Left kidney (tissue), 8 donors: ENCODE results near the gene ZIC3. TPM values are rescaled to one million over a fixed set of nuclear protein-coding genes. Genes with fewer than 3 reads are reported as not detected.
"Not testable (repeated sequence)": the region's sequence is repeated elsewhere in the genome, so short reads cannot be mapped to it uniquely, and the experiment has no call there.

ENCODE experiments used
- DNase-seq: peaks from one replicate; pipeline ENCODE4 v3.0.0-alpha.2; 2013
- long read RNA-seq, 8 donors: transcript quantifications; one replicate each; lab custom pipeline, GENCODE V29; 2026
- polyA plus RNA-seq: library from polyadenylated mRNA; unstranded; fragments of 120-200 nt; gene quantifications from one replicate; pipeline ENCODE4 v1.2.1, GENCODE V29; 2013; ENCODE audit not compliant: insufficient read length

Gene ZIC3
- not detected for polyA plus RNA-seq
- long read RNA-seq, donor 1, result 0 reads
- long read RNA-seq, donor 2, result 0 reads
- long read RNA-seq, donor 3, result 0 reads
- long read RNA-seq, donor 4, result 0 reads
- long read RNA-seq, donor 5, result 0 reads
- long read RNA-seq, donor 6, result 0 reads
- long read RNA-seq, donor 7, result 0 reads
- long read RNA-seq, donor 8, result 0 reads

DNA sequence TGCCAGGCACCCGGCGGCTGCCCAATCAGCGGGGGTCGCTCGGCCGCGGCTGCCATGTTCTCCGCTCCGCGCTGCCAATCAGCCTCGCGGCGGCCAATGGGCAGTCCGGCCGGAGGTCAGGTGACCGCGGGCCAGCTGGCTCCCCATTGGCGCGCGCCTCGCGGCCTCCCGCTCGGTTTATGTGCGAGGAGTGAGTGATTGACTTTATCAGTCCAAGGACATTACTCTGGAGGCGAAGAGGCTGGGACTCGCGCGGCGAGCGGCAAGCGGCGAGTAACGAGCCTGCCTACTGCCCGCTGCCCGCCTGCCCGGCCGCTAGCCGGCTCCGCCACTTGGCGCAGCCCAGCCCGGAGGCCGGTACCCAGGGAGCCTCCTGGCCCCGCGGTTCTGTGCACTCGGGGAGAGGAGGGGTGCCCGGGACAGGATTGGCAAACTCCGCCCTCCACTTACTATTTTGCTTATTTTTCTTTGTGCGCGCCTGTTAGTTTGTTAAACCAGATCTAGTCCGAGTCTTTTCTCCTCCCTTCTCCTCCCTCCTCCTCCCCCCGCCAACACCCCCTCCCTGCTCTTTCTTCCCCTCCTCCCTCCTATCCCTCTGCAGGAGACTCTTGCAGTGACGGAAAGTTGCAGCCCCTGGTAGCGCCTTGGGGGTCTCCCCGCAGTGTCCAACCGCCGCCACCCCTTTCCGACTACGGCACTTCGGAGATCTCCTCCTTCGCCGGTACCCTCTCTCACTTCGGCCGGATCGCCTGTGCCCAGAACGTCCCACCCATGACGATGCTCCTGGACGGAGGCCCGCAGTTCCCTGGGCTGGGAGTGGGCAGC, at the start of gene ZIC3:
Gene ZIC3 (plus strand): TSS at position 207 of the 825 bp plus-strand sequence. CDS start 565 bp downstream, at position 772.
- peak; percentile 36 for DNase-seq

DNA sequence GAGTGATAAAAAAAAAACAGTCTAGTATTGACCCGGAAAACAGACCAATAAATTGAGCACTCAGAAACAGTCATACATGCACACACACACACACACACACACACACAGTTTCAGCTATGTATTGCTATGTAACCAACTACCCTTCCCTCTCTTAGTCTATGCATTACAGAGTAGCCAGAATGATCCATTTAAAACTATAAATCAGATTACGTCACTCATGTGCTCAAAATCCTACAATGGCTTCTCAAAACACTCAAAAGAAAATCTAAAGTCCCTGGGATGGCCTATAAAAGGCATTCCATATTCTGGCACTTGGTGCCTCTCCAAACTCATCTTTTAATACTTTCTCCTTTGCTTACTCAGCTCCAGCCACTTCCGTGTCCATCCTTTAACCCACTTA, 46.5 kb upstream of the ZIC3 start:
- DNase-seq, result no peak

DNA sequence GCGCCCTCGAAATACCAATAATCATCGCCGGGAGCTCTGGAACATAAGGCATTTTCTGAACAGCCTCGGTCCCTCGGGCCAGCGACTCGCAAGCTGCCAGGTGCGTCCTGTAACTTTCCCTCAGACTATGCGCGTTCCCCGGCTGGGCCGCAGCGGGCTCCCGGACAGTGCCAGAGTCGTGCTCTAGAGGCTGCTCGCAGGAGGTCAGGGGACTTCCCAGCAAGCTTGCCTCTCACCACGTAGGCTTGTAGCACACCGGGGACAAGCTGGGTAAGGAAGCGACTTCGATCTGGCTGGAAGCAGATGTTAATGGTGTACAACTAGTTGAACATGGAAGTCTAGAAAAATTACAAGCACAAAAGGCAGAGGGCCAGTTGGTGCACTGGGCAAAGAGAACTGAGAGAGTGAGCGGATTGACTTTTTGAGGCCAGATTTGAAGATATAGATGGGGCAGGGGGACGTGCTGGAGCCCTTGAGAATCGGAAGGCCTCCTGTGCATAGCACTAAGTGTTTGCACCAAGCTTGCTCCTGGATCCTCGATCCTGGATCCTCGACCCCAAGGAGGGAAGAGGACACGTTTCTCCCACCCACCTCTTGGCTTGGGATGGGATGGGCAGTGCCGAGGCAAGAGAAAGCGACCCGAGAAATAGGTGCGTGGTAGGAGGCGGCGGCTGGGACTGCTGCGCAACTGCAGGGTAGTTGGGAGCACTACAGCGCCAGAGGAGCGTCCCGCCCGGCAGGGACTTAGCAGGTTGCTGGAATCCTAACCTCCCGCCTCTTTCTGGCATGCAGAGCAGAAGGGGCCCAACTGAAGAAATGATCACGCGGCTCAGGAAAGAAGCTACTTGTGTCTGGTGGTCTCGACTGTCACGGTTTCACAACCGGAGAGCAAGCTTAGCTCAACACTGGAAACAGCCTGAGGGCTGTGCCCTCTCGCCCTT, 19.9 kb upstream of the ZIC3 start:
- DNase-seq, result no peak

DNA sequence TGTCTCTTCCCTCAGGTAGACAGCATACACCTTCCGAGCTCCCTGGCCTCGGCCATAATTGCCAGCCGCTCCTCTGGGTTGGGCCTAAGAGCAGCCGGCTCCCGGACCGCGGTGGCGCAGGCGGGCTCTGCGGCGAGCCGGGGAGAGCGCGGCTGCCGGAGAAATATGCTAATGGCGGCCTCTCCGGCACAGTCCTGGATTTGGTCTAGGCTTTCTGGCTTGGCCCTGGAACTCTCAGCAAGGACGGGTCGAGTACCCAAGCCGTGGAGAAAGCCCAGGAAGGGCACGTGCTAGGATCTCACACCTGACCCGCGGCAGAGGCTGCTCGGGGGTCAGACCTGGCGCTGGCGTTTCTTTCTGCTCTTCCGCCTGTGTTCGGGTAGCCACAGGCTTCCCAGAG, 18.6 kb upstream of the ZIC3 start:
- DNase-seq, result no peak

DNA sequence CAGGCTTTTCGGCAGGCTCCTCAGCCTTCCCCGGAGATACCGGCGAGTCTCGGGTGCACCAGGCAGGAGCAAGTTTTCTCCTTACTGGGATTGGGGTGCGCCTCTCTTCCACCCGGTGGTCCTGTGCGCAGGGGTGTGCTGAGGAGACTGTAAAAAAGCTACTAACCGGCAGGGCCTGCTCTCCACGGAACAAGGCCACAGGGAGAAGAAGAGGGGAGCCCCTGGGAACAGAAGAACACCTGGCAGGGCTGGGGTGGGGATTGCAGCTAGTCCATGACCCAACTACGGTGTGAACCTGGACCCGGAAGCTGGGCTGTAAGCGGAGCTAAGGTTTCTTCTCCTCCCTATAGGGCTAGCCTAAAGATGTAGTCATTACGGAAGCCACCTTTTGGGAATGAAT, 17.7 kb upstream of the ZIC3 start:
- no peak for DNase-seq

DNA sequence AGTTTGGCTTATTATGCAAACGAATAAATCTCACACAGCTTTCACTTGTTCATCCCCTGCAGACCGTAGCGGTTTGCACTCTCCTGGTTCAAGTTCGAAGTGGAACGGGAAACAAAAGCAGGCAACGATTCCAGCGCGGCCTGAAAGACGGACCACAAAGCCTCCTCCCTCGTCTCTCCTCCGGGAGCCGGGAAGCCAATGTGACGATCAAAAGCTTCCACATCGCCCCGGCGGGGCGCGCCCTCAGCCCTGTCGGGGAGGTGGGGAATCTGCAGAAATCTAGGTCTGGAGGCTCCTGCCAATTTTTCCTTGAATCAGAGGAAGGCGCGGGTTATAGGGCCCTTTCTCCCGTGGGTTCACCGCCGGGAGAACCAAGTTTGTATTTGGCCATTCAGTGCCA, 16.9 kb upstream of the ZIC3 start:
- no peak for DNase-seq

DNA sequence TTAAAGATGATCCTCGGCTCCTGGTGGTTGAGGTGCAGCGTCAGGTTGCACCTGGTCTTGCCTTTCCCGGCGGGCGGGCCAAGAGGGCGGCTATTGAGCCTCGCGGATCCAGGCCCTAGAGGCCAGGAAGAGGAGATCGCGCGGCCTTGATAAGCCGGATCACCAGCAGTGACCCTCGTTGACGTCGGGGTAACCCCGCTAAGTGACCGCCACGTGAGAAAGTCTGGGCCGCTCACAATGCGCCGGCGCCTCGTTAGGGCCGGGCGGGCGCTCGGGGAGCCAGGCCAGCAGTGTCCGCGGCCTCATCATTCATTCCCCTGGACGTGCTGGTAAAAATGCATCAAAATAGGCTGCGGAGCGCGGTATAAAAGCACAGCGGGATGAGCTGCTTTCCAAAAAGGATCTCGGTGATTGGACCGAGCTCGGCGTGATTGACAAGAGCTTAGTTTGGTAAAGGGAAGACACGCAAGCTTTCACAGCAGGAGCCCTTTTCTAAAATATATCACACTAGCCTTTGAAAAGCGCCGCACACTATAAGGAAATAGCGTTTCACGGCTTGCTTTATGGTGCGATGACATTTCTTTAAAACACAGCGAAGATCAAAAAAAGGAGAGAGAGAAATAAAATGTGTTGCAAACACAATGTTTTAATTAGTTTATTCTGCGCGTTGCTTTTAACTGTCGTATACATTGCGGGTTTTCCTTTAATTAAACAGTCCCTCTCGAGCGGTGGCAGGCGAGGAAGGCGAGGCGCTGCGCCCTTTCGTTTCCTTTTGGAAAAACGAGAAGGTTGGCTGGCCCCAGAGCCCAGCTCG, 15.9 kb upstream of the ZIC3 start:
- DNase-seq, result no peak

DNA sequence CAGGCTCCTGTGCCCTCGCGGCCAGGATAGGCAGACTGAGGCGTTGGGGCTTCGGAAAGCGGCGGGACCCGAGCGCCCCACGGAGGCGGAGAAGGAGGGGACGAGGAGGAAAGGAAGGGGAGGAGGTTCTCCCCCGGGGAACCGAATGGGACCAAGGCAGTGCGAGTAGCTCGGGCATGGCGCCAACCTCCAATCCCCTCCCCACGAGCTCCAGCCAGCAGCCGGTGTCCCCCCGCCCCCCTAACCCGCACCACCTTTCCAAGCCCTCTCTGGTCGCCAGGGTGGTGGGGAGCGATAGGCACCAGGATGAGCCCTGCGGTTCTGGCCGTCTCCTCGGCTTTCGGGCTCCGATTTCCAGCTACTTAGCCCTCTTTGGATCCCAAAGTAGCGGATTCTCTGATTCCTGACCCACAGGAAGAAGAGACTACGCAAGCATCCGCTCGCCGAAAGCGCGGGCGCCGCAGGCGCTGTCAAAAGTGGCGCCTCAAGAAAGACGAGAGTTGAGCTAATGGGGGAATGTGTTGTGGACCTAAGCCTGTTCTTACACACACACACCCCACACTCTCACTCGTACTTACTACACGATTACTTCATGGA, 15.2 kb upstream of the ZIC3 start:
- DNase-seq, result no peak

DNA sequence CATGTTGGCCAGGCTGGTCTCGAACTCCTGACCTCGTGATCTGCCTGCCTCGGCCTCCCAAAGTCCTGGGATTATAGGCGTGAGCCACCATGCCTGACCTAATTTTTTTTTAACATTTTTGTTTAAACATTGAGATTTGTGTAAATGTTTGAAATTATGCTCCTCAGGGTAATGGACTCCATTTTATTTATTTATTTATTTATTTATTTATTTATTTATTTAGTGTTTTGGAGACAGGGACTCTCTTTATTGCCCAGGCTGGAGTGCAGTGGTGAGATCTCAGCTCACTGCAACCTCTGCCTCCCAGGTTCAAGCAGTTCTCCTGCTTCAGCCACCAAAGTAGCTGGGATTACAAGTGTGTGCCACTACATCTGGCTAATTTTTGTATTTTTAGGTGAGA, 13.8 kb upstream of the ZIC3 start:
- not testable (repeated sequence) for DNase-seq

DNA sequence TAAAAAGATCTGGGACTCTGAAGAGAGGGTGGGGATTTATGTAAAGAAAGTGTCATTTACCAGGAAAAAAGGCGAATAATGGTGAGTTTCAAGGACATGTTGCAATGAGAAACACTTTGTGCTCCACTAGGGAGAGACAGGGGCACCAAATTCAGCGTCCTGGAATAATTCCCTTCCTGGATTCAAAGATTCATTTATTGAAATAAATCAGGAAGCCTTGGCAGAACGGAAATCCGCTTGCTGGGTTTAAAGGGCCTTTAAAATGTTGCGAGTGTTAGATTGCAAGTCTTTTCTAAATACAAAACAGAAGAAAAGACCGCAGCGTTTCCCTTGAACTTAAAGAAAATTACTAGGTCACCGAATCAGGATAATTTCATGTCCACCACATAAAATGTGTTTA, 3.8 kb upstream of the ZIC3 start:
- no peak for DNase-seq

DNA sequence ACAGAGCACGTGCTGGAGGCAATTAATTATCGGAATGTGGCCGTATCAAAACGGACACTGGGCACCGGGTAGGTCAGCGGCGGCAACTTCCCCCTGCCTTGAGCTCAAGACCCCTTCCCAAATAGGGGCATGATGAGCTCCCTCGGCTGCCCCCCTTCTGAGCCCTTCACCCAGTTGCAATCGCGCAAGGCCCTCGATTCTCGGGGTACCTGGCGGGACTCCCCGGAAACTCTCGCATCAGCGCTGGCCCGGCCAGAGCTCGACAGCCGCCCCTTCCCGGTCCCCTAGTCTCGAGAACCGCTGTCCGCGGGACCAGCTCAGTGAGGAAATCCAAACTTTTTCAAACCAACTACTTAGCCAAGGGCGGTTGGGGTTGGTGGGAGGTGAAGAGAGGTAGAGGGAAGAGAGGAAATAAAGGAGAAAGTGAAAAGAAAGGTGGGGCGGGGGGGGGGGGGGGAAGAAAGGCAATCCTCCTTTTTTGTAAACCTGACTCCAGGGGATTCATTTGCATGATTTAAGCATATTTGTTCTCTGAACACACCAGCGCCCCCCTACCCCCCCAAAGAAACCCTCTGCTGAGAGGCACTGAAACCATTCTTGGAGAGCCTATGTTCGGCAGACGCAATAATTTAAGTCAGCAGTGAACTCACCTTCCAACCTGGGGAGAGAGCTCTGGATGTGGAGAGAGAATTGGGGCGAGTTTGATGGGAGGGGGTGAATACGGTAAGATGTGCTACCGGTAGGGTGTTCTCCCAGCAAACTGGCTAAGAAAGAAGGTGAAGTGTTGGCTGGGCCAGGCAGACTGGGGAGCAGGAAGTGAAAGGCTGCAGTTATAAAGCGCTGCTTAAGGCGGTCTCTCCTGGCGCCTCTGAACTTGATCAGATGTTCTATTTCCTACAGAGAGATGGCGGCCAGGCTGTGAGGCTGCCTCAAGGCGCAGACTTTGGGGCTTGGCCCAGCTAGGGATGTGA, 2.0 kb upstream of the ZIC3 start:
- DNase-seq, result no peak

DNA sequence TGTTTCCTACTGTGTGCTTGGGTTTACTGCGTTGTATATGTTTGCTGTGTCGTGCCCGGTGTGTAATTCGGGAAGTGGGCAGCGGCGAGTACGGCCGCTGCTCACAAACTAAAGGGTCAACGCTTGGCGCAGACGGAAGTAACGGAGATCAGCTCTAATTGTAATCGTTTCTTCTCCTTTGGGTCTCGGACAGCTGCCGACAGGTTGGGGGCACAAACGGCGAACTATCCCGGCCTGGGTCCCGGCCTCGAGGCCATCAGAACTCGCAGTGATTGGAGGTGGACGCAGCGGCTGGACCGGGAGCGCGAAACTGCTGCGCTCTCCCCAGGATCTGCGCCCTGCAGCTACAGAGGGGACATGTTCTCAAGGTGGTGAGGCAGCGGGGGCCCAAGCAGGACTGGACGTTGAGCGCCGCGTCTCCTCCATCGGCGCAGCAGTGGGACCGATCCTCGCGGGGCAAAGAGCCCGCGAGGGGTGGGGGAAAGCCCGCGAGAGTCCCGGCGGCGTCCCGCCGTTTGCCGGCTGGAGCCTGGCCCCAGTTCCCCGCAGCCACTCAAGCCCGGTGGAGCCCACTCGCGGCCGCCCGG, 516 bp upstream of the ZIC3 start:
- DNase-seq, result no peak

DNA sequence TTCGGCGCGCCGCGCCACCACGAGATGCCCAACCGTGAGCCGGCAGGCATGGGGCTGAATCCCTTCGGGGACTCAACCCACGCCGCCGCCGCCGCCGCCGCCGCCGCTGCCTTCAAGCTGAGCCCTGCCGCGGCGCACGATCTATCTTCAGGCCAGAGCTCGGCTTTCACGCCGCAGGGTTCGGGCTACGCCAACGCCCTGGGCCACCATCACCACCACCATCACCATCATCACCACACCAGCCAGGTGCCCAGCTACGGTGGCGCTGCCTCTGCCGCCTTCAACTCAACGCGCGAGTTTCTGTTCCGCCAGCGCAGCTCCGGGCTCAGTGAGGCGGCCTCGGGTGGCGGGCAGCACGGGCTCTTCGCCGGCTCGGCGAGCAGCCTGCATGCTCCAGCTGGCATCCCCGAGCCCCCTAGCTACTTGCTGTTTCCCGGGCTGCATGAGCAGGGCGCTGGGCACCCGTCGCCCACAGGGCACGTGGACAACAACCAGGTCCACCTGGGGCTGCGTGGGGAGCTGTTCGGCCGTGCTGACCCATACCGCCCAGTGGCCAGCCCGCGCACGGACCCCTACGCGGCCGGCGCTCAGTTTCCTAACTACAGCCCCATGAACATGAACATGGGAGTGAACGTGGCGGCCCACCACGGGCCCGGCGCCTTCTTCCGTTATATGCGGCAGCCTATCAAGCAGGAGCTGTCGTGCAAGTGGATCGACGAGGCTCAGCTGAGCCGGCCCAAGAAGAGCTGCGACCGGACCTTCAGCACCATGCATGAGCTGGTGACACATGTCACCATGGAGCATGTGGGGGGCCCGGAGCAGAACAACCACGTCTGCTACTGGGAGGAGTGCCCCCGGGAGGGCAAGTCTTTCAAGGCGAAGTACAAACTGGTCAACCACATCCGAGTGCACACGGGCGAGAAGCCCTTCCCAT, 1.1 kb downstream of the ZIC3 start:
- DNase-seq, result no peak

DNA sequence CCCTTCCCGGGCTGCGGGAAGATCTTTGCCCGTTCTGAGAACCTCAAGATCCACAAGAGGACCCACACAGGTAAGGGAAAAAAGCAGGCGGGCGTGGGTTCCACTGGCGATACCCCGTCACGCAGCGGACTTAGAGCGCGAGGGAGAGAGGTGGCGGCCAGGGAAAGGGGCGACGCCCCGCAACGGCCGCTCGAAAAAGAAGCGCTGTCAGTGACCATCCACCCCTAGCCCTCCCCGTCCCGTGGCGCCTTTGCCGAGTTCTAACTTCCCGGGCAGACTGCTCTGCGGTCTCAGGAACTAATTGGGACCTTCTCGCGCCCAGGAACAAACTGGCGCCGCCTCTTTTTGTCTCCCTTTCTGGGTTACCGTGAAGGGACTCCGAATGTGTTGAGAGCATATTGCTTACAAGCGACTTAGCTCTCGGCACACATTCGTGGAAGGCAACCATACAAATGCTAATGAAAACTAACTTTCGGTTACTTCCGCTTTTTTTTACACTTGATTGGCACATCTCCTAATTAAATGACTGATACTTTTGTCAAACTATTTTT, 1.8 kb downstream of the ZIC3 start:
- no peak for DNase-seq

DNA sequence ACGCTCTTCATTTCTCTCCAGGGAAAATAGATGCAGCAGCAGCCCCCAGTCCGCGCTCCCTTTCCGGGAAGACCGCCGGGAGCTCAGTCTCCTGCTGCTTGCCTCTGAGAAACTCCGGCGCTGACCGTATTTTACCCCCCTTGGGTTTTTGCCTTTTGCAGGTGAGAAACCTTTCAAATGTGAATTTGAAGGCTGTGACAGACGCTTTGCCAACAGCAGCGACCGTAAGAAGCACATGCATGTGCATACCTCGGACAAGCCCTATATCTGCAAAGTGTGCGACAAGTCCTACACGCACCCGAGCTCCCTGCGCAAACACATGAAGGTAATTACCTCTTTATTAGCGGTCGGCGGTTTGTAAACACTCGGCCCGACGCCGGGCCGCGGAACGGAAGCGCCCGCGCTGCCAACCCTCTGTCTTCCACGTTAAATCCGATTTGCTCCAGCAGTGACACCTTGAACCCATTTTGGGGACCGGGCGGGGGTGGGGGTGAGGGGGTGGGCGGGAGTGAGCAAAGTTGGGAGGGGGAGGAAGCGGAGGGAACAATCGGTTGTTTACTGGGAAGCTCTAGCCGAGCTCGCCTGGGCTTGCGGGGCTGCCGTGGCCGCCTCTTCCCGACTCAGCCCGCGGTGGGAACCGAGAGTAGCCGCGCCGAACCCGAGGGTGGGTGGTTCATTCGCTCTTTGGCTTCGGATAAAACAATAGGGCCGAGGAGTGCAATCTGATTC, 3.0 kb downstream of the ZIC3 start:
- DNase-seq, result no peak

DNA sequence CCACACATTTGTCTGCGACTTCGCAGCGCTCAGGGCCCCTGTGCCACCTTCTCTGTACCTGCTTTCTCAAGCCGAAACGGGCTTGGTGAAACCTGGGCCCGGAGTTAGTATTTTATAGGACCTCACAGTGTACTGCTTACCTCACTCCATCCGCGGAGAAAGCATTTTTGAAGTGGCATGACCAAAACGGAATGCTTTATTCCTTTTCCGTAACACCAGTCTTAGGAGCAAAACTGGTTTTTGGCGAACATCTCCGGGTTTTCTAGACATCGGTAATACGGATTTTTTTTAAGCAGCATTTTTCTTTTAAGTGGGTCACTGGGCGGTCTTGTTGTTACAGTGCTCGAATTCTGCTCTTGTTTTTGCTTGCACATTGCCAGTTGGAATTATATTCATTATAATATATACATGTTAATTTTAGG, 3.6 kb downstream of the ZIC3 start:
- DNase-seq, result no peak

DNA sequence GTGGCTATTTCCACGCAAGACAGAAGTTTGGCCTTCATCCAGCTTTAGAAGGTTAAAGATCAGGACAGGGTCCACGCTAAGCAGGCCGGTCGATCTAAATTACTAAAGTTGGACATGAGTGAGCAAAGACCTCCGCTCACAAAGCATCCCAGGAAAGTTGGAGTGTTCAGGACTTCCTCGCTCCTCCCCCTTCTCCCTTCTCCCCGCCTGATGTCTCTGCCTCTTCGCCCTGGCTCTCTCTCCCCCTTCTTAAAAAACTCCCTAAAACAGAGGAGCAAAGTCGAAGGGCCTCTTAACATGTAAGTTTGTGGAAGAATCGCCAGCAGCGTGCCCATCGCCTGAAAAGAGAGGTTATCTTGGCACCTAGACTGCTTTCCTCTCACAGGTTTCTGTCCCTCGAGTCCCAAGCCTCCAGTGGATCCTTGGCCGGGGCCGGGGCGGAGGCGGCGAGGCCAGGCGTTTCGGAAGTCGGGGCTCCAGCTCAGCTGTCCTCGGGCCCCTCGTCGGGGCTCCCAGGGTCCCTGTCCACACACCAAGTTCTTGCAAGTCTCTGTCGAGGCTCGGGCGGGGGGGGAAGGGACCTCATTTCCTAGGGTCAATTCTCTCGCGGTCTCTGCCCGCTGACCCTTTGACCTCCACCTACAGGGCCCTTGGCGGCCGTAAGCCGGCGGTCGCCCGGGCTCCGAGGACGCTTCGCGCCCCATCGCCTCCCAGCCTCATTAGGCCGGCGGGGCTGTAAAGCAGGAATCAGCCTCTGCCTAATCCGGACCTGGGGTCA, 7.6 kb downstream of the ZIC3 start:
- no peak for DNase-seq
